Caco-2 (cell line): ENCODE results near the gene LTBP3. TPM values are rescaled to one million over a fixed set of nuclear protein-coding genes. Genes with fewer than 3 reads are reported as not detected.

Experiments used
- BruUV-seq: library from RNA; stranded (reverse); fragments of 400-500 nt; replicated peaks from 2 replicates; lab custom pipeline; 2021; lab: Mats Ljungman, UMichigan
- CTCF ChIA-PET: fragments of 300-600 bp; sonication (Branson Sonifier 250); formaldehyde crosslinking; loops from one replicate; lab custom pipeline; 2022; ENCODE audit warnings: antibody characterized with exemption; lab: Charles Lee
- POLR2A ChIA-PET: fragments of 300-600 bp; sonication (Branson Sonifier 250); formaldehyde crosslinking; loops from one replicate; lab custom pipeline; 2022; ENCODE audit warnings: antibody characterized with exemption; lab: Charles Lee
- DNase-seq, 2 experiments: peaks; one replicate each; pipeline versions ENCODE4 v3.0.0 to v3.0.0-alpha.2; 2020 to 2022
- H3K27me3 ChIP-seq: replicated peaks from 2 replicates; pipeline ENCODE4 v1.6.0; 2011; ENCODE audit warnings: low read length; ENCODE audit not compliant: control insufficient read depth, insufficient read depth
- H3K36me3 ChIP-seq: 2 replicates; pipeline ENCODE4 v1.5.1; 2011; ENCODE audit warnings: low read length; ENCODE audit not compliant: control insufficient read depth, insufficient read depth
- H3K4me1 ChIP-seq: fragments of 250-450 bp; sonication (Bioruptor Pico); 2 replicates; pipeline ENCODE4 v1.5.1; 2020; ENCODE audit warnings: mild to moderate bottlenecking
- H3K4me3 ChIP-seq: 2 replicates; pipeline ENCODE4 v1.5.1; 2011; ENCODE audit warnings: low read depth, mild to moderate bottlenecking, control low read depth, low read length
- H3K9me3 ChIP-seq: fragments of 250-450 bp; sonication (Bioruptor Pico); 2 replicates; pipeline ENCODE4 v1.5.1; 2020; ENCODE audit warnings: mild to moderate bottlenecking, moderate library complexity
- H3K27ac Mint-ChIP-seq: one replicate; pipeline ENCODE4 v1.8.0; 2022; ENCODE audit warnings: mixed read lengths; ENCODE audit not compliant: unreplicated experiment
- H3K27me3 Mint-ChIP-seq: one replicate; pipeline ENCODE4 v1.8.0; 2022; ENCODE audit warnings: mixed read lengths; ENCODE audit not compliant: insufficient read depth, unreplicated experiment
- H3K36me3 Mint-ChIP-seq: one replicate; pipeline ENCODE4 v1.8.0; 2022; ENCODE audit warnings: mild to moderate bottlenecking, mixed read lengths; ENCODE audit not compliant: insufficient read depth, unreplicated experiment
- H3K4me1 Mint-ChIP-seq: one replicate; pipeline ENCODE4 v1.8.0; 2022; ENCODE audit warnings: low read depth, mixed read lengths; ENCODE audit not compliant: unreplicated experiment
- H3K4me3 Mint-ChIP-seq: one replicate; pipeline ENCODE4 v1.8.0; 2022; ENCODE audit warnings: mild to moderate bottlenecking, moderate library complexity, mixed read lengths; ENCODE audit not compliant: unreplicated experiment
- H3K9me3 Mint-ChIP-seq: one replicate; pipeline ENCODE4 v1.8.0; 2022; ENCODE audit warnings: mixed read lengths; ENCODE audit not compliant: unreplicated experiment
- CTCF ChIP-seq, 2 experiments: fragments of 200-600 bp in 1 of 2; IDR thresholded peaks; 1 replicate in 1 of 2; 2 replicates in 1 of 2; pipeline versions ENCODE4 v1.5.1 to v1.8.0; 2011 to 2022; ENCODE audit warnings: antibody characterized with exemption in 1 of 2, control low read depth in 1 of 2, inconsistent platforms in 1 of 2, low read depth in 1 of 2, low read length in 1 of 2, mild to moderate bottlenecking in 1 of 2, moderate library complexity in 1 of 2; ENCODE audit not compliant: insufficient read depth in 1 of 2, severe bottlenecking in 1 of 2, unreplicated experiment in 1 of 2
- intact Hi-C: fragments of 100-400 bp; cut with micrococcal nuclease; formaldehyde crosslinking; loops from one replicate; pipeline ENCODE4 v1.10.0; 2022; ENCODE audit not compliant: unreplicated experiment
- total RNA-seq: library from RNA; stranded (reverse); gene quantifications from 2 replicates; pipeline ENCODE4 v1.2.3, GENCODE V29; 2022

The LTBP3 gene
- total RNA-seq, 1 experiment from 2014 or later = 91.2 TPM

GRCh38 chr11:65506290-65506771 lies 51.8 kb downstream of the LTBP3 start:
- POLR2A ChIA-PET = interaction anchor here (0.6 to 13.2 kb wide), 11 partner anchors 8 to 149 kb away, joined by 3 to 377 read pairs (median 25); partner anchors contain the start of genes MALAT1 and NEAT1
- Histone ChIP-seq H3K4me1 (peaks cover 34% of the 10 kb centered on the region), H3K36me3 (peaks cover 14% of the 10 kb centered on the region), H3K9me3 (no peaks in the 10 kb centered on the region), H3K4me3 (no peak overlapping the region), H3K27me3 (no peaks in the 10 kb centered on the region)
- Mint-ChIP-seq H3K27me3 (peaks cover 3% of the 10 kb centered on the region), H3K9me3 (no peaks in the 10 kb centered on the region), H3K36me3 (no peaks in the 10 kb centered on the region), H3K27ac (no peak overlapping the region), H3K4me3 (no peak overlapping the region), H3K4me1 (peaks cover 68% of the 10 kb centered on the region)
- intact Hi-C loops = no loop called here
- no TSS peak for BruUV-seq
- TF ChIP-seq CTCF (IDR thresholded peaks at IDR 0.05; ENCODE audit: insufficient read depth in 1 of 2, low read depth in 1 of 2, low read length in 1 of 2, severe bottlenecking in 1 of 2, unreplicated experiment in 1 of 2) = no peak
- CTCF ChIA-PET = interaction anchor here (0.6 to 3.0 kb wide), 5 partner anchors 27 to 125 kb away, joined by 3 to 17 read pairs (median 6); no protein-coding TSS in a partner anchor
- no peak for DNase-seq

GRCh38 chr11:65505466-65506289 lies 52.5 kb downstream of the LTBP3 start:
- CTCF ChIA-PET = interaction anchor here (0.6 to 2.0 kb wide), 3 partner anchors 28 to 56 kb away, joined by 4 to 6 read pairs (median 5); no protein-coding TSS in a partner anchor
- H3K27ac Mint-ChIP-seq = no peak overlapping the region

More at GRCh38 chr11:65505466-65506289, 52.5 kb downstream of the LTBP3 start:
- no peak for DNase-seq
- Histone ChIP-seq H3K36me3 (peaks cover 14% of the 10 kb centered on the region), H3K4me3 (peak overlapping the region; percentile 81; the same call in 1 of the 2 replicates), H3K4me1 (peaks cover 34% of the 10 kb centered on the region), H3K9me3 (no peaks in the 10 kb centered on the region), H3K27me3 (no peaks in the 10 kb centered on the region)
- no TSS peak for BruUV-seq
- H3K27me3 Mint-ChIP-seq = peaks cover 3% of the 10 kb centered on the region
- POLR2A ChIA-PET = interaction anchor here (0.5 to 13.2 kb wide), 14 partner anchors 8 to 1929 kb away, joined by 3 to 377 read pairs (median 7); partner anchors contain the start of genes MALAT1 and NEAT1
- intact Hi-C loops = no loop called here
- H3K9me3 Mint-ChIP-seq = no peaks in the 10 kb centered on the region
- TF ChIP-seq CTCF (IDR thresholded peaks at IDR 0.05; ENCODE audit: insufficient read depth in 1 of 2, low read depth in 1 of 2, low read length in 1 of 2, severe bottlenecking in 1 of 2, unreplicated experiment in 1 of 2) = no peak
- no peaks in the 10 kb centered on the region for H3K36me3 Mint-ChIP-seq
- no peak overlapping the region for H3K4me3 Mint-ChIP-seq
- H3K4me1 Mint-ChIP-seq = peaks cover 68% of the 10 kb centered on the region
